ENCODE data around the gene ARHGAP23. TPM values are rescaled to one million over a fixed set of nuclear protein-coding genes. Genes with fewer than 3 reads are reported as not detected.

The ARHGAP23 gene
- polyA plus RNA-seq, 1 donor from 2014 or later = 1.6 TPM

GRCh38 chr17:38455288-38455915, 27.1 kb downstream of the ARHGAP23 start:
- Histone ChIP-seq H3K36me3 (ENCODE audit: insufficient read depth, low read length) (no peaks in the 10 kb centered on the region), H3K9me2 (ENCODE audit: insufficient read depth, low read length) (no peaks in the 10 kb centered on the region), H3K9ac (ENCODE audit: low read length) (no peak overlapping the region), H3K4me2 (ENCODE audit: low read length) (no peak overlapping the region), H3K27ac (ENCODE audit: low read length) (no peak overlapping the region), H2AFZ (ENCODE audit: low read depth, low read length) (no peak overlapping the region), H4K20me1 (ENCODE audit: insufficient read depth) (no peaks in the 10 kb centered on the region), H3K4me3 (ENCODE audit: low read length) (no peak overlapping the region), H3K79me2 (replicated peaks; ENCODE audit: insufficient read depth, low read length) (no peaks in the 10 kb centered on the region), H3K9me3 (ENCODE audit: low read length) (no peaks in the 10 kb centered on the region), H3K27me3 (ENCODE audit: insufficient read depth, low read depth, low read length) (peaks cover 37% of the 10 kb centered on the region), H3F3A (ENCODE audit: insufficient read depth, low read length, poor library complexity, severe bottlenecking) (no peaks in the 10 kb centered on the region)
- no peak for TF ChIP-seq REST (IDR thresholded peaks at IDR 0.05; ENCODE audit: borderline replicate concordance)
- no peak for TF ChIP-seq EZH2 (IDR thresholded peaks at IDR 0.05; ENCODE audit: borderline replicate concordance, insufficient read depth, low read length, poor library complexity, severe bottlenecking)
- TF ChIP-seq RAD21 (conservative IDR thresholded peaks at IDR 0.05) = no peak
- TF ChIP-seq SMC3 (conservative IDR thresholded peaks at IDR 0.05; ENCODE audit: poor library complexity) = no peak
- no peak for TF ChIP-seq EP300 (conservative IDR thresholded peaks at IDR 0.05; ENCODE audit: poor library complexity, severe bottlenecking)
- no peak for TF ChIP-seq TAF1 (IDR thresholded peaks at IDR 0.05; ENCODE audit: low read depth)
- no peak for TF ChIP-seq CTCF (IDR thresholded peaks at IDR 0.05; ENCODE audit: poor library complexity, severe bottlenecking)

- TF ChIP-seq MXI1 (conservative IDR thresholded peaks at IDR 0.05; ENCODE audit: poor library complexity, severe bottlenecking) = no peak
- no peak for TF ChIP-seq POLR2AphosphoS5 (IDR thresholded peaks at IDR 0.05)
- Histone ChIP-seq H3K79me2 (replicated peaks; ENCODE audit: insufficient read depth, low read length) (no peaks in the 10 kb centered on the region), H3F3A (ENCODE audit: insufficient read depth, low read length, poor library complexity, severe bottlenecking) (no peaks in the 10 kb centered on the region), H3K36me3 (ENCODE audit: insufficient read depth, low read length) (no peaks in the 10 kb centered on the region), H3K9me2 (ENCODE audit: insufficient read depth, low read length) (no peaks in the 10 kb centered on the region), H3K4me3 (ENCODE audit: low read length) (no peak overlapping the region), H3K27me3 (ENCODE audit: insufficient read depth, low read depth, low read length) (peaks cover 36% of the 10 kb centered on the region), H3K4me2 (ENCODE audit: low read length) (no peak overlapping the region), H3K9ac (ENCODE audit: low read length) (no peak overlapping the region), H3K9me3 (ENCODE audit: low read length) (no peaks in the 10 kb centered on the region), H4K20me1 (ENCODE audit: insufficient read depth) (no peaks in the 10 kb centered on the region), H3K27ac (ENCODE audit: low read length) (no peak overlapping the region), H2AFZ (ENCODE audit: low read depth, low read length) (no peak overlapping the region)
Measured at GRCh38 chr17:38456031-38456815, 28.0 kb downstream of the ARHGAP23 start.

Data from neural cell (in vitro differentiated cells).